ENCODE data around the gene YBEY. TPM values are rescaled to one million over a fixed set of nuclear protein-coding genes. Genes with fewer than 3 reads are reported as not detected.

The YBEY gene
- total RNA-seq, 2 donors from 2014 or later: 8.1 to 10.9 TPM

DNA sequence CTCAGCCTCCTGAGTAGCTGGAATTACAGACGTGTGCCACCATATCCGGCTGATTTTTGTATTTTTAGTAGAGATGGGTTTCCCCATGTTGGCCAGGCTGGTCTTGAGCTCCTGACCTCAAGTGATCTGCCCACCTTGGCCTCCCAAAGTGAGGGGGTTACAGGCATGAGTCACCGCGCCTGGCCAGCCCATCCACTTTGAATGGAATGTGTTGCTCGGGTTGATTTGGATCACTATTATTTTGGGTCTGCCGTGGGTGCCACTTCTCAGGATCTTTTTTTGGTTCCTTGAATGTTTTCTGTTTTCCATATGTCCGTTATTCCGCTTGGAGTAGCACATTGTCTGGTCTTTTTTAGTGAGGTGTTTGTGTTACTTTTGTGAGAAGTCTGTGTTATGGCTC lies 54.9 kb downstream of the YBEY start:
- Mint-ChIP-seq H3K4me1 (ENCODE audit: low read depth in 2 of 2) (peaks cover 7 to 11% of the 10 kb centered on the region in 2 donors), H3K36me3 (peaks cover 33% of the 10 kb centered on the region), H3K9me3 (no peaks in the 10 kb centered on the region), H3K4me3 (no peak overlapping the region), H3K27me3 (no peaks in the 10 kb centered on the region), H3K27ac (no peak overlapping the region)
- DNase-seq (ENCODE audit: low spot score): no peak
- no peak for ATAC-seq

DNA sequence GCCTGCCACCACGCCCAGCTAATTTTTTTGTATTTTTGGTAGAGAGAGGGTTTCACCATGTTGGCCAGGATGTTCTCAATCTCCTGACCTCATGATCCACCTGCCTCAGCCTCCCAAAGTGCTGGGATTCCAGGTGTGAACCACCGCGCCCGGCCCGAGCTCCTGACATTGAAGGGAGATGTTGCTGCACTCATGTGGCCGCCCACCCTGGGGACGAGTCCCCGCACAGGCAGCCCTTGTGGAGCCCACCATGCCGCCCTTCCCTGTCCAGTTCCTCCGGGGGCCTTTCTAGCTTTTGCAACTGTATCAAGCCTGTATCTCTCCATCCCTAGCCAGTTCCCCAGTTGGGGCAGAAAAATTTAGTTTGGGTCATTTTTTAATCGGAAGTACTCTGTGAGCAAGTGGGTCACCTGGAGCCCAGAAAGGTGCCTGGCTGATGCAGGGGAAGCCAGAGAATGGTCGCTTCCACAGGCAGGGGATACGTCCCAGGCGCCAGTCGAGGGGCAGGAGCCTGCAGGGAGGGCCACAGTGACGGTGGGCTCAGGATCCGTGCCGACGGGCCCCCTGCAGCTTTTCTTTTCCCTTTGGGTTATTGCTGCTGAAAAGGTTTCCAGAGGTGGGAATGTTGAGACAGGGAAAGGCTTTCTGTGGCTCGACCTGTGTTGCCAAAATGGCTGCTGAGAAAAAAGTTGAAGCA lies 58.2 kb downstream of the YBEY start:
- ATAC-seq: no peak
- Mint-ChIP-seq H3K4me1 (ENCODE audit: low read depth in 2 of 2) (peaks cover 4 to 11% of the 10 kb centered on the region in 2 donors), H3K27me3 (no peaks in the 10 kb centered on the region), H3K9me3 (no peaks in the 10 kb centered on the region), H3K36me3 (peaks cover 19% of the 10 kb centered on the region), H3K4me3 (no peak overlapping the region), H3K27ac (no peak overlapping the region)
- no peak for DNase-seq (ENCODE audit: low spot score)

DNA sequence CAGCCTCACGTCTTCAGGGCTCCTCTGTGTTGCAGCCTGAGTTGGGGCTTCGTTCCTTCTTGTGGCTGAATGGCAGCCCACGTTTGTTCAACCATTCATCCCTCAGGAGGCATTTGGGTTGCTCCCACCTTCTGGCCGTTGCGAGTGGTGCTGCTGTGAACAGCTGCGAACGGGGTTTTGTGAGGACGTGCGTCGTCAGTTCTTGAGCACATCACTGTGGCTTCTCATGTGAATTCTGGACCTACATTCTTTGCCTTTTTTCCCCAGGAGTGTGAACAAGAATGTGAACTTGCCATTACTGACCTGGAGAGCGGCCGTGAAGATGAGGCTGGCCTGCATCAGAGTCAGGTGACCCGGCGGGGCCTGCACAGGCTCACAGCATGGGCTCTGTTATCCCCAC lies 59.7 kb downstream of the YBEY start:
- Mint-ChIP-seq H3K36me3 (peaks cover 16% of the 10 kb centered on the region), H3K4me1 (ENCODE audit: low read depth in 2 of 2) (peaks cover 0 to 5% of the 10 kb centered on the region in 2 donors), H3K4me3 (no peak overlapping the region), H3K27me3 (no peaks in the 10 kb centered on the region), H3K9me3 (no peaks in the 10 kb centered on the region), H3K27ac (no peak overlapping the region)
- no peak for DNase-seq (ENCODE audit: low spot score)
- no peak for ATAC-seq

DNA sequence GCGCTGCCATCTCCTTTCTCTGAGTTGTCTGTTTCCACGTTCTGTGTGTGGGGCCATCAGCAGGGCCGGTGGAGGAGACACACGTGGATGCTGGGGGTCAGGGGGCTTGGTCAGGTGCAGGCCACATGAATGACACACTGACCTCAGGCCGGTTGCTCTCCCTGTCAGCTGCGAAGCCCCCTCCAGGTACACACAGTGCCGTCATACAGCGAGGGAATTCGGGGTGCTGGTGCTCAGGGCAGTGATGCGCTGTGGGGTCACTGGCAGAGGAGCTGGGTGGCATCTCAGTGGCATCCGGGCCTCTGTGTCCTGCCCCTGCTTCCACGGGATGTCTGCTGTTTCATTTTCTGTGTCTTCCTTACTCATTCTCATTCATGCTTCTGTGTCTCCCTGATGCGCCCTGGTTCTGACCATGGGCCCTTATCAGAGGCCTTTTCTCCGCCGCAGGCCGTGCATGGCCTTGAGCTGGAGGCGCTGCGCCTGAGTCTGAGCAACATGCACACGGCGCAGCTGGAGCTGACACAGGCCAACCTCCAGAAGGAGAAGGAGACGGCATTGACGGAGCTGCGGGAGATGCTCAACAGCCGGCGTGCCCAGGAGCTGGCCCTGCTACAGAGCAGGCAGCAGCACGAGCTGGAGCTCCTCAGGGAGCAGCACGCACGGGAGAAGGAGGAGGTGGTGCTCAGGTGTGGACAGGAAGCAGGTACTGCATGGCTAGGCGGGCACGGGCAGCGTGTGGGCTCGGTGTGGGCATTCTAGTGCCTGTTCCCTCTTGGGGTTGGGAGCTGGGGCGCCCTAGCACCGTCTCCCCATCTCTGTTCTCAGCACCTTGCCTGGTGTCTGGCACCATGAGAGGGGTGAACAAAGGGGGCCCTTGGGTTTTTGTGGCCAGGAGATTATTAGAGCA lies 60.4 kb downstream of the YBEY start:
- Mint-ChIP-seq H3K36me3 (peaks cover 16% of the 10 kb centered on the region), H3K9me3 (no peaks in the 10 kb centered on the region), H3K27ac (no peak overlapping the region), H3K4me1 (ENCODE audit: low read depth in 2 of 2) (peaks cover 0 to 5% of the 10 kb centered on the region in 2 donors), H3K4me3 (no peak overlapping the region), H3K27me3 (no peaks in the 10 kb centered on the region)
- ATAC-seq (no peak), DNase-seq (ENCODE audit: low spot score) (no peak)

- Mint-ChIP-seq H3K36me3 (peaks cover 16% of the 10 kb centered on the region), H3K27me3 (no peaks in the 10 kb centered on the region), H3K9me3 (no peaks in the 10 kb centered on the region), H3K4me3 (no peak overlapping the region), H3K27ac (no peak overlapping the region), H3K4me1 (ENCODE audit: low read depth in 2 of 2) (peaks cover 0 to 5% of the 10 kb centered on the region in 2 donors)
- DNase-seq (ENCODE audit: low spot score): no peak
- ATAC-seq: no peak
Measured at GRCh38 chr21:46347203-46347550, 61.0 kb downstream of the YBEY start.

Other genes with a start within 250 kb of the YBEY start
- 1 to 10 TPM in 1 of 2 donors, under 1 TPM in 1; 0.88 to 4.2 TPM for gene COL6A2, start 188.2 kb upstream of the YBEY start, total RNA-seq
- not detected for gene FTCD, start 130.8 kb upstream of the YBEY start, total RNA-seq
- 1 to 10 TPM in 1 of 2 donors, not detected in 1; 5.0 TPM for gene SPATC1L, start 101.9 kb upstream of the YBEY start, total RNA-seq
- gene LSS, start 57.6 kb upstream of the YBEY start, total RNA-seq: 10 to 100 TPM; 32.6 to 54.4 TPM
- 100 to 1,000 TPM; 161 to 193 TPM for gene MCM3AP, start 731 bp upstream of the YBEY start, total RNA-seq
- 10 to 100 TPM; 12.3 to 49.3 TPM for gene C21orf58, start 37.5 kb downstream of the YBEY start, total RNA-seq
- 100 to 1,000 TPM in 1 of 2 donors, 10 to 100 TPM in 1; 58.1 to 120 TPM for gene PCNT, start 37.8 kb downstream of the YBEY start, total RNA-seq
- 10 to 100 TPM; 39.4 to 71.6 TPM for gene DIP2A, start 172.5 kb downstream of the YBEY start, total RNA-seq